CD4-positive, alpha-beta memory T cell (primary cell): ENCODE data around the gene MAPKAPK3. TPM values are rescaled to one million over a fixed set of nuclear protein-coding genes. Genes with fewer than 3 reads are reported as not detected.
A peak's percentile ranks its signal among the peaks of the same experiment; 100 is the strongest.

Experiments
- CTCF ChIA-PET: fragments of 350-600 bp; sonication (Branson Sonifier 250); formaldehyde crosslinking; loops from one replicate; lab custom pipeline; 2021; ENCODE audit warnings: inconsistent platforms; ENCODE audit not compliant: partially characterized antibody; lab: Charles Lee
- POLR2A ChIA-PET: fragments of 350-600 bp; sonication (Branson Sonifier 250); formaldehyde crosslinking; loops from one replicate; lab custom pipeline; 2021; ENCODE audit not compliant: partially characterized antibody; lab: Charles Lee
- DNase-seq, 5 donors: peaks; one replicate each; pipeline versions ENCODE4 v3.0.0 to v3.0.0-alpha.2; 2020 to 2022; ENCODE audit warnings: mixed read lengths in 1 of 5
- H3K27ac ChIP-seq: one replicate; pipeline ENCODE4 v1.7.0; 2013; ENCODE audit warnings: low read depth, low read length
- H3K27me3 ChIP-seq: 2 replicates; pipeline ENCODE4 v1.7.0; 2013; ENCODE audit warnings: mild to moderate bottlenecking, low read length, moderate library complexity; ENCODE audit not compliant: insufficient read depth
- H3K36me3 ChIP-seq: 2 replicates; pipeline ENCODE4 v1.7.0; 2013; ENCODE audit warnings: mild to moderate bottlenecking, low read length, moderate library complexity; ENCODE audit not compliant: insufficient read depth
- H3K4me1 ChIP-seq: 2 replicates; pipeline ENCODE4 v1.7.0; 2013; ENCODE audit warnings: mild to moderate bottlenecking, low read length, moderate library complexity; ENCODE audit not compliant: insufficient read depth
- H3K4me3 ChIP-seq, 2 donors: one replicate each; pipeline ENCODE4 v1.7.0; 2013; ENCODE audit warnings: low read length in 2 of 2, mild to moderate bottlenecking in 1 of 2
- H3K9me3 ChIP-seq, 2 donors: one replicate each; pipeline ENCODE4 v1.7.0; 2013; ENCODE audit warnings: low read length in 2 of 2, control low read depth in 1 of 2; ENCODE audit not compliant: control insufficient read depth in 1 of 2
- H3K27ac Mint-ChIP-seq, 7 donors: one replicate each; pipeline ENCODE4 v1.8.0; 2020 to 2021; ENCODE audit warnings: mixed read lengths in 7 of 7, mild to moderate bottlenecking in 6 of 7, inconsistent platforms in 3 of 7, moderate library complexity in 3 of 7
- H3K27me3 Mint-ChIP-seq, 2 donors: one replicate each; pipeline ENCODE4 v1.8.0; 2020 to 2021; ENCODE audit warnings: mixed read lengths in 2 of 2
- H3K36me3 Mint-ChIP-seq, 2 donors: one replicate each; pipeline ENCODE4 v1.8.0; 2020 to 2021; ENCODE audit warnings: mixed read lengths in 2 of 2, inconsistent platforms in 1 of 2, mild to moderate bottlenecking in 1 of 2
- H3K4me1 Mint-ChIP-seq, 4 donors: one replicate each; pipeline ENCODE4 v1.8.0; 2020 to 2021; ENCODE audit warnings: mixed read lengths in 4 of 4, mild to moderate bottlenecking in 1 of 4
- H3K4me3 Mint-ChIP-seq, 8 donors: one replicate each; pipeline ENCODE4 v1.8.0; 2020 to 2021; ENCODE audit warnings: mixed read lengths in 8 of 8, mild to moderate bottlenecking in 7 of 8, moderate library complexity in 6 of 8, inconsistent platforms in 3 of 8
- H3K9me3 Mint-ChIP-seq, 8 donors: one replicate each; pipeline ENCODE4 v1.8.0; 2020 to 2021; ENCODE audit warnings: mixed read lengths in 8 of 8, mild to moderate bottlenecking in 5 of 8, inconsistent platforms in 3 of 8, moderate library complexity in 1 of 8
- intact Hi-C: fragments of 100-400 bp; cut with micrococcal nuclease; formaldehyde crosslinking; loops from one replicate; pipeline ENCODE4 v1.15.1; 2023
- polyA plus RNA-seq, 2 donors: library from polyadenylated mRNA; unstranded; fragments of 300-500 nt; fragmentation: Illumina TruSeq; gene quantifications; one replicate each; pipeline ENCODE4 v1.2.3, GENCODE V29; 2021
- total RNA-seq, 2 experiments: library from RNA; stranded (reverse); gene quantifications; one replicate each; pipeline ENCODE4 v1.2.3, GENCODE V29; 2021

MAPKAPK3 gene
- total and polyA plus RNA-seq, 4 experiments from 2014 or later, result 36.4 to 93.2 (median 55.6) TPM

GRCh38 chr3:50671331-50671730, 54.4 kb downstream of the MAPKAPK3 start:
- peaks cover 2 to 9% (median 6%) of the 10 kb centered on the region in 4 donors for H3K4me1 Mint-ChIP-seq
- POLR2A ChIA-PET, result no interaction called here
- intact Hi-C loops, result no loop called here

DNA sequence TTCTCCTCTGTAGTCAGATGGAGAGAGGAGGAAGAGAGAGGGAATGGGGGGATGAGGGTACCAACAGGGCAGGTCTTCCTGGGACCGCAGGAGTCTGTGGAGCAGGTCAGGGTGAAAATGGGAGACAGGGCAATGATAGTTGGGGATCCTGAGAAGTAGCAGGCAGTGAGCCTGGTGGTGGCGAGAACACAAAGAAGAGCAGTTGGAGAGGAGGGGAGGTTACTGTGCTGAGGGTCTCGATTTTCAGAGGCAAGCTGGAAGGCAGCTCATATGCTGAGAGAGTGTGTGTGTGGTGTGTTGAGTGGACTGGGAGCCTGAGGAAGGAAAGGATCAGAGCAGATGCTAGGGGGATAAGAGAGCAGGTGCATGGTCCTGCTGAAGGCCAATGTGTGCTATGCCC, 55.7 kb downstream of the MAPKAPK3 start:
- Mint-ChIP-seq H3K27ac (no peak overlapping the region), H3K36me3 (no peaks in the 10 kb centered on the region), H3K9me3 (no peaks in the 10 kb centered on the region), H3K4me3 (peak overlapping the region in 2 of 8 donors; percentile 6 to 38), H3K4me1 (peaks cover 2 to 9% (median 6%) of the 10 kb centered on the region in 4 donors), H3K27me3 (peaks cover 4 to 5% of the 10 kb centered on the region in 2 donors)
- POLR2A ChIA-PET, result interaction anchor here (1.1 kb wide), 1 partner anchor 56 kb away, joined by 5 read pairs; the partner anchor contains the start of gene MAPKAPK3
- peaks cover 4% of the 10 kb centered on the region for H3K27me3 ChIP-seq
- H3K9me3 ChIP-seq, result no peaks in the 10 kb centered on the region
- CTCF ChIA-PET, result interaction anchor here (1.2 to 2.6 kb wide), 3 partner anchors 20 to 699 kb away, joined by 3 to 7 read pairs (median 4); partner anchors contain the start of gene MAPKAPK3
- no peak overlapping the region for H3K27ac ChIP-seq
- H3K36me3 ChIP-seq, result no peaks in the 10 kb centered on the region
- no peak for DNase-seq
- intact Hi-C loops, result no loop called here
- peaks cover 9% of the 10 kb centered on the region for H3K4me1 ChIP-seq
- H3K4me3 ChIP-seq, result no peak overlapping the region

More at GRCh38 chr3:50671331-50671730, 54.4 kb downstream of the MAPKAPK3 start:
- H3K9me3 Mint-ChIP-seq, result no peaks in the 10 kb centered on the region
- H3K36me3 ChIP-seq, result no peaks in the 10 kb centered on the region
- H3K27me3 Mint-ChIP-seq, result peaks cover 2 to 4% of the 10 kb centered on the region in 2 donors
- no peak overlapping the region for H3K4me3 ChIP-seq
- H3K9me3 ChIP-seq, result no peaks in the 10 kb centered on the region
- H3K27ac Mint-ChIP-seq, result no peak overlapping the region
- no peak overlapping the region for H3K27ac ChIP-seq
- peaks cover 4% of the 10 kb centered on the region for H3K27me3 ChIP-seq
- no peak for DNase-seq
- H3K36me3 Mint-ChIP-seq, result no peaks in the 10 kb centered on the region
- CTCF ChIA-PET, result interaction anchor here (1.2 to 1.7 kb wide), 2 partner anchors 55 to 701 kb away, joined by 3 to 4 read pairs; partner anchors contain the start of gene MAPKAPK3
- H3K4me3 Mint-ChIP-seq, result no peak overlapping the region
- H3K4me1 ChIP-seq, result peaks cover 9% of the 10 kb centered on the region

DNA sequence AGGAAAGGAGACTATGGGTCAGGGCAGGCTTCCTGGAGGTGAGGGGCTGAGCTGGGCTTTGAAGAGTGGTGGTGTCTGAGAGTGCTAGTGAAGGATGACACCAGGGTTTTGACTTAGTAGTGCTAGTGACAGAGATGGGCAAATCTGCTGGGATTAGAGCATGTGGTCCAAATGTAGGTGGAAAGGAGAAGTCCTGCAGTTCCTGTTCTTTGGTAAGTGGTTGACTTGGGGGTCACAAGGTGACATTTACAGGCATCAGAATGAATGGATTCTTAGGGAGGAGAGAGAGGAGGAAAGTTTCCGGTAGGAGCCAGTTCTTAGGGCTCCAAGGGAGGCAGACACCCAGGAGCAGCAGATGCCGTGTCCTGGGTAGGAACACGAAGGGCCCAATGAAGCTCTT, 57.0 kb downstream of the MAPKAPK3 start:
- no peak overlapping the region for H3K27ac ChIP-seq
- Mint-ChIP-seq H3K27ac (peak overlapping the region in 6 of 7 donors; percentile 4 to 76 (median 14)), H3K4me3 (peak overlapping the region; percentile 49 to 89 (median 76)), H3K4me1 (peaks cover 2 to 9% (median 6%) of the 10 kb centered on the region in 4 donors), H3K9me3 (no peaks in the 10 kb centered on the region), H3K27me3 (peaks cover 5% of the 10 kb centered on the region in 2 donors), H3K36me3 (no peaks in the 10 kb centered on the region)
- H3K36me3 ChIP-seq, result no peaks in the 10 kb centered on the region
- POLR2A ChIA-PET, result interaction anchor here (0.6 to 1.1 kb wide), 3 partner anchors 23 to 351 kb away, joined by 3 to 5 read pairs (median 3); partner anchors contain the start of gene MAPKAPK3
- CTCF ChIA-PET, result interaction anchor here (2.2 to 2.6 kb wide), 2 partner anchors 22 to 58 kb away, joined by 7 read pairs; partner anchors contain the start of gene MAPKAPK3
- DNase-seq, result no peak
- intact Hi-C loops, result no loop called here
- peaks cover 9% of the 10 kb centered on the region for H3K4me1 ChIP-seq
- no peak overlapping the region for H3K4me3 ChIP-seq
- peaks cover 4% of the 10 kb centered on the region for H3K27me3 ChIP-seq
- H3K9me3 ChIP-seq, result no peaks in the 10 kb centered on the region

DNA sequence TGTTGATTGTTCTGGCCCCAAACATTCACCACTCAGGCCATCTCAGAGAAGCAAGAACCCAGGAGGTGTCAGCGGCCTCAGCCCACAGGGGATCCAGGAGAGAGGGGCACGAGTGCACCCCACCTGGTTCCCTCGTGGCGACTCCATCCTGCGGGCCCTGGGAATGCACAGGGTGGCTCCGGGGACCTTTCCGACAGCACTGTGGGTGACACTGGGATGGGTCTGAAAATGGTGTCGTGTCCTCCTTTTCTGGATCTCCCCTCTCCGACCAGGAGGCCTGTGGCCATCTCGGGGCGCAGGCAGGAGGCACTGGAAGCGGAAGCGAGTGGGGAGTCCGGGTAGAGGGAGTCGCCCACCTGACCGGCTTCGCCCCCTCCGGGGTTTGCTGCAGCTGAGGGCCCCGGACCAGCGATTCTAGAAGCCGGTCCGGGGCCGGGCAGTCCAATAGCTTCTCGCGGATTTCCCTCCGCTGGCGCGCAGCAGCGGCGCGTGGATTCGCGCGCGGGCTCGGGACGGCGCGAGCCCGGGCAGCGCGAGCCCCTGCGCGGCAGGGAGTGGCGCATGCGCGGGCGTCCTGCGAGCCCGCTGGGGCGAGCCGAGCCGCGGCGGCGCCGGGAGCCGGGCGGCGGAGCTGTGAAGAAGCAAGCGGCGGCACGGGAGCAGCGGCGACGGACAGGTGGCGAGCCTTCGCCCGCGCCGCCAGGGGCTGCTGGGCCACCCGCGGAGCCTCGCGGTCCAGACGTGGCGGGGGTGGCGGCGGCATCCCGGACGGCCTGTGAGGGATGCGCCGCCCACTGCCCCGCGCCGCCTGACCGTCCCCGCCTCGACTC, 57.6 kb downstream of the MAPKAPK3 start, which contains the start of gene DOCK3:
DOCK3 (plus strand) TSS at position 579 of the 830 bp plus-strand sequence. CDS start 337 bp downstream, outside the sequence.
- H3K9me3 ChIP-seq, result no peaks in the 10 kb centered on the region
- Mint-ChIP-seq H3K9me3 (no peaks in the 10 kb centered on the region), H3K4me1 (peaks cover 2 to 9% (median 6%) of the 10 kb centered on the region in 4 donors), H3K27me3 (peaks cover 7 to 8% of the 10 kb centered on the region in 2 donors), H3K36me3 (no peaks in the 10 kb centered on the region), H3K27ac (peak within 1 kb of the TSS in 6 of 7 donors; percentile 4 to 76 (median 32)), H3K4me3 (peak within 1 kb of the TSS; percentile 55 to 89 (median 82))
- CTCF ChIA-PET, result interaction anchor here (2.2 to 2.6 kb wide), 2 partner anchors 22 to 58 kb away, joined by 7 read pairs; partner anchors contain the start of gene MAPKAPK3
- H3K4me3 ChIP-seq, result peak within 1 kb of the TSS in 1 of 2 donors; percentile 44
- H3K36me3 ChIP-seq, result no peaks in the 10 kb centered on the region
- no peak within 1 kb of the TSS for H3K27ac ChIP-seq
- H3K4me1 ChIP-seq, result peaks cover 9% of the 10 kb centered on the region
- peaks cover 4% of the 10 kb centered on the region for H3K27me3 ChIP-seq
- DNase-seq, result peak; percentile 49 to 72 (median 70)
- POLR2A ChIA-PET, result interaction anchor here (0.6 to 1.5 kb wide), 4 partner anchors 12 to 104 kb away, joined by 3 read pairs; partner anchors contain the start of gene MAPKAPK3
- intact Hi-C loops, result loop anchor here (1.0 kb wide), 2 partner anchors 58 to 698 kb away; no protein-coding TSS in a partner anchor

GRCh38 chr3:50675179-50676030, 58.5 kb downstream of the MAPKAPK3 start:
- Histone ChIP-seq H3K4me3 (peak overlapping the region in 1 of 2 donors; percentile 19), H3K27me3 (peaks cover 4% of the 10 kb centered on the region), H3K36me3 (no peaks in the 10 kb centered on the region), H3K9me3 (no peaks in the 10 kb centered on the region), H3K4me1 (peaks cover 9% of the 10 kb centered on the region), H3K27ac (no peak overlapping the region)
- Mint-ChIP-seq H3K27ac (peak overlapping the region in 2 of 7 donors; percentile 53 to 57), H3K4me3 (peak overlapping the region; percentile 55 to 84 (median 80)), H3K36me3 (no peaks in the 10 kb centered on the region), H3K9me3 (no peaks in the 10 kb centered on the region), H3K27me3 (peaks cover 7 to 12% of the 10 kb centered on the region in 2 donors), H3K4me1 (peaks cover 2 to 9% (median 6%) of the 10 kb centered on the region in 4 donors)
- intact Hi-C loops, result loop anchor here (1.0 kb wide), 2 partner anchors 59 to 697 kb away; no protein-coding TSS in a partner anchor
- ChIA-PET POLR2A (interaction anchor here (1.0 to 1.5 kb wide), 3 partner anchors 13 to 105 kb away, joined by 3 read pairs; partner anchors contain the start of gene MAPKAPK3), CTCF (interaction anchor here (0.6 to 2.6 kb wide), 7 partner anchors 23 to 637 kb away, joined by 3 to 7 read pairs (median 3); partner anchors contain the start of genes C3orf18 and MAPKAPK3)
- peak in 4 of 5 donors; percentile 32 to 42 (median 37) for DNase-seq

DNA sequence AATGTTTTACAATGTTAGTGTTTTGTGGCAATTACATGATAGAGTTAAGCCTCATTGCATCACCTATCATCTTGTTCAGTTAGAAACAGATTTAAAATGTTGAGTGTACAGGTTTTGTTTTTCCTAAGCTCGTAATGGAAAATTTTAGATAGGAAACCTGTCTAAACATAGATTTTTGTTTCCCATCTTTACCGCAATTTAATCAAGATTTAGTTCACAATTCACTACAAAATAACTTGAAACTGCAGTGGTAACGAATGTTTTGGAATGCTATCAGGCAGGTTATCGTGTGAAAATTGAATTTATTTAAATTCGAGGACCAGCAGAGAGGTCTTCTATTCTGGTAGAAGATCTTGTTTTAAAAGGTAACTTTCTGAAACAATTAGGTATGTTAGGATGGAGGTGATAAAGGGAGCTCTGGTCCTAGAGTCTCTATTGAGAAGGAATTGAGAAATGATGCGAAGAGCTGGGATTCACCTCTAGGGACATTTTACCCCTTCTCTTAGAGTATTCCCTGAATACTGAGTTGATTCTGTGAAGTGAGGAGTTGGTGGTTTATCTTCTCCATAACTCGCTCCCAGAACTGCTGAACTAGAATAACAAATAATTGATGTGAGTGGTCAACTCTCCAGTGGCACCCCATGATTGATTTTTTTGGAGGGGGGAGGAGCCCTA, 59.2 kb downstream of the MAPKAPK3 start:
- Mint-ChIP-seq H3K27ac (no peak overlapping the region), H3K27me3 (peaks cover 12 to 15% of the 10 kb centered on the region in 2 donors), H3K4me3 (peak overlapping the region in 4 of 8 donors; percentile 8 to 42 (median 14)), H3K4me1 (peaks cover 2 to 9% (median 6%) of the 10 kb centered on the region in 4 donors), H3K9me3 (no peaks in the 10 kb centered on the region), H3K36me3 (no peaks in the 10 kb centered on the region)
- intact Hi-C loops, result no loop called here
- Histone ChIP-seq H3K9me3 (no peaks in the 10 kb centered on the region), H3K4me1 (peaks cover 9% of the 10 kb centered on the region), H3K4me3 (no peak overlapping the region), H3K27me3 (peaks cover 4% of the 10 kb centered on the region), H3K27ac (no peak overlapping the region), H3K36me3 (no peaks in the 10 kb centered on the region)
- CTCF ChIA-PET, result interaction anchor here (0.6 to 2.2 kb wide), 6 partner anchors 57 to 636 kb away, joined by 3 to 7 read pairs (median 3); partner anchors contain the start of genes C3orf18 and MAPKAPK3
- POLR2A ChIA-PET, result interaction anchor here (1.5 kb wide), 1 partner anchor 105 kb away, joined by 3 read pairs; no protein-coding TSS in a partner anchor
- DNase-seq, result no peak
